GM18505 (cell line): ENCODE results near the gene HOMEZ.

Experiments
- ATAC-seq: cut with Tn5 transposase; IDR thresholded peaks from one replicate; pipeline ENCODE4 v1.9.1; 2021; ENCODE audit not compliant: unreplicated experiment
- POLR2A ChIP-seq: IDR thresholded peaks from 4 replicates; pipeline ENCODE4 v1.6.1; 2011; ENCODE audit warnings: borderline replicate concordance; ENCODE audit not compliant: insufficient read depth, insufficient read length; ENCODE audit errors: extremely low read depth

Gene HOMEZ

DNA sequence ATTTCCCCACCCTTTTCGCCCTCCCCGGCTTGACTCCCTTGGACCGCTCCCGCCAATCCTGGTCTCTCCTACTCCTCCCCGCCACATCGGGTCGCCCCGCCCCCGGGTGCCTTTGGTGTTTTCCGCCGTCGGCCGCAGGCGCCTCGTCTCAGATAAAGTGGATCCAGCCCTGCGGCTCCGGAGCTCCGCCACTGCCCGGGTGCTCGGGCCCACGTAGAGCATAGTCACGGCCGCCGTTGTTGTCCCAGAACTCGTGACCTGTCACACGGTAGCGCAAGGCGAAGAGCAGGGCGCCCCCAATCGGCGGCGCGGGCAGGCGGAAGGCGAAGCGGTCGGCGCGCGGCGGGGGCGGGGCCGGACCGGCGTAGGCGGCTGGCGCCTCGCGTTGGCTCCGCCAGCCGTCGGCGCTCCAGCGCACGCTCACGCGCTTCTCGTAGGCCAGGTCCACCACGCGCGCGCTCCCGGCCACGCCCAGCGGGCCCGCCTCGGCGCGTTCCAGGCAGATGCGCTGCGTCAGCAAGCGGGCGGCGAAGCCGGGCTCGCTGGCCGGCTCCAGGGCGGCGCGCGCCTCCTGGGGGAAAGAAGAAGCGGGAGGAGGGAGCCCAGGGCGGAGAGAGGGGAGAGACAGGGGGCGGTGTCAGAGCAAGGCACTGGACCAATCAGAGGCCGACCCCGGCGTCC, 15.5 kb upstream of the HOMEZ start:
- TF ChIP-seq POLR2A: peak; percentile 48
- ATAC-seq: peak; percentile 76

DNA sequence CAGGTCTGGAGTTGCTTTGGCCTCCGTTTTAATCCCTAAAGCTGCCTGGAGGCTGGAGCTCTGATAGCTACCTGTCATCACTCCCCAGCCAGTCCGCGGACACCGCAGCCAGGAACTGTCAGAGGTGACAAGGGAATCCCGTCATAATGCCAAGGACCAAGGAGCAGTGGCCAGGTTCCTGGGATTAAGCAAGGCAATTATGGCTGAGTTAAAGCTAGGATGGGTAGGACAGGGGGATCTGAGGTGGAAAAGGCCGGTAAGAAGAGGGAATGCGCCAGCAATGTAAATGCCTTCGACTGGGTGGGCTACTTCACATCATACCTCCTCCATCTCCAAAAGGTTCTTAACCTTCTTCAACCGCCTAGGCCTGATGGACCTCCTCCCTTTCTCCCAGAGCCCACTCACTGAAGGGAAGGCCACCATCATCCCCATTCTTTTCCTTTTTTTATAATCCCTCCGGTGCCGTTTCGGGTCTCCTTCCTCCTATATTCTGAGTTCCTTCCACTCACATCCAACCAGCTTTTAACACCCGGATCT, 14.8 kb upstream of the HOMEZ start:
- no peak for ATAC-seq
- TF ChIP-seq POLR2A: no peak

DNA sequence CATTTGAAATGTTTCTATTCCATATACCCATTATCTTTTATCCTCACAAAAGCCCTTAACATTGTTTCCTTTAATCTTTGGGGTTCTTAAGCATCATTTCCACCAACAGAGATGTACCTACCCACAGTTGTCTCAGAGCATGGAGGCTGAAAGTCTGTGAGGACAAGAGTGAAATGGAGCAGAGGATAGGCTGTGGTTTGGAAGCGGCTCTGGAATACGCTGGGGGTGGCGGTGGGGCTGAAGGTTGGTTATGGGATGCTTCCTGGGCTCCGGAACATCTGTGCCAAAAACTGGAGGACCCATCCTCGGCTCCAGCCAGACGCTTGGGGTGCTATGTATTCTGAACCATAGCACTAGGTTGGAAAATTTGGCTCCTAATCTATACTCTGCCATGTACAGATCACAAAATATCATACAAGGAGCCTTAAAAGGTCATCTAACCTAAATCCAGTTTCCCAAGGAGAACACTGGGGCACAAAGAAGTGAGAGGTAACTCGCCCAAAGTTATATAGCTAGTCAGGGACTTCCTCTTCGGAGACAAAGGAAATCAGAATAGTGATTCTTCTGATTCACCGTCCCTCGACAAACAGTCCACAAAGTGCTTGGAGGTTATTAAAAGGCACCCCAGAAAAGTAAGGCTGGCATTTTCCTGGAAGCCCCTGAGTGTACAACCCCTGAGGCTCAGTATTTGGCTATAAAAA, 14.2 kb upstream of the HOMEZ start:
- no peak for ATAC-seq
- TF ChIP-seq POLR2A: no peak

DNA sequence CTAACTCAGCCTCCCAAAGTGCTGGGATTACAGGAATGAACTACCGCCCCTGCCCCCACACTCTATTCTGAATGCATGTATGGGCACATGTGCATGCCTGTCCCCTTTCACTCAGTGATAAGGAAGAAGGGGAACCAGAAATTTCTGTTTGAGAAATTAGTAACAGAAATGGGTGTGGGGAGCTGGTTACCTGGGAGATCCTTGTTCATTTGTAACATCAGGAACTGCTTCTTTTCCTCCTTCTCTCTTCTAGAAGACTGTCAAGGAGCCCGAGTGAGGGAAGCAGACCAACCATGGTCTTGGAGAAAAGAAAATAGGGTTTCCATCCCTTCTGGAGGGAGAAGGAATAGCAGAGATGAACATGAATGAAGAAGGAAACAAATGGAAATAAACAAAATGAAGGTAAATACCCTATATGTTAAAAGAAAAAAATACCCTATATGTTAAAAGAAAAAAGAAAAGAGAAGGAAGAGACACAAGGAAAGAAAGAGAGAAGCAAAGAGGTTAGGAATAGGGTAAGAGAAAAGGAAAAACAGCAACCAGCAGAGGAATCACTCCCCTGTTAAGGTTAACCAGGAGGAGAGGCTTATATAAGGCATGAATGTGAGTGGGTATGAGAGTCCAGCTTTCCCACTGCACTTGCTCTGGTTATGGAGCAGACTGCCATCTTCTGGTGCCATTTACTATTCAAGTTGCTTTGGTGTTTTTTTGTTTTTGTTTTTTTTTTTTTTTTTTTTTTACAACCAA, 13.5 kb upstream of the HOMEZ start:
- no peak for TF ChIP-seq POLR2A
- no peak for ATAC-seq

DNA sequence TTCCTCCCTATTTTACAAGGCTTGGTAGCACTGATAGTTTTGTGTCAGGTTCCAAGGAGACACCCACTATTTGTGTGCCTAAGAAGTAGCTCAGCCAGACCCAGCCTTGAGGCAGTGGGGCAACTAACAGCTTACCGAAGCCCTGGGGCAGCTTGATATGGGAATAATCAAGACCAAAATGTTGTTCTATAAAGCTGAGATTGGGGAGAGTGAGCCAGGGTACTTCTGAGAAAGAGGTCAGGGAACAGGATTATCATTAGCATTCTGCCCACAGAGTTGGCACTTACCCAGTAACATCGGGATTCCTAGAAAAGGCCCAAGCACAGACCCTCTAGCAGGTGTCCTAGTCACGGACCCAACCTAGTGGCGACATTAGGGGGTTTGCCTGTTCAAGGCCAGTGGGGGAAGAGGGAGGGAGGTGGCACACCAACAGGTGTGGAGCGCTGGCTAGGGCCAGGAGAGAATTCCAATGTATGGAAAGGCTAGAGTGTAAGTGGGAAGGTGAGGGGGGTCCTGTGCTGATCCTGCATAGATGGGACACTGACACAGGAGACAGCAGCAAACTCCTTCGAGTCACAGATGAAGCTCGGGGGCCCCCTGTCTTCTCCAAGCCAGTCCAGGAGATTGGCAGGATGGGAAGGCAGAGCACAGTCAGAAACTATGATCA, 11.8 kb upstream of the HOMEZ start:
- no peak for ATAC-seq
- no peak for TF ChIP-seq POLR2A

DNA sequence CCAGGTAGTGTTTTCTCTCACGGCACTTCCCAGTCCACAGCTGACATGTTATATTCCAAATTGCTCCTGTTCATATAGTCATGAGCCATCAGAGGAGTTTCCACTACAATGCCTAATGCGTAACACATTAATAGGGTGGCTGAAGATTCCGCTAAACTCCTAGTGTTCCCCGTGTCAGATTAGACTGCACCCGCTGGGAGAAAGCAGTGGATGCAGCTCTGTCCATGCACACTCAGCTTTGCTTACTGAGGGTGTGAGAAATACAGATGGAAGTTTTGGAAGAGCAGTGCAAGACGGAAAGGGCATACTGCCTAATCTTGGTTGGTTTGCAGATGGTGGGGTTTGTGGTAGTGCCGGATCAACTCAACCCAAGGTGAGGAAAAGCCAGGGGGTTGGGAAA, 11.2 kb upstream of the HOMEZ start:
- no peak for ATAC-seq
- no peak for TF ChIP-seq POLR2A

DNA sequence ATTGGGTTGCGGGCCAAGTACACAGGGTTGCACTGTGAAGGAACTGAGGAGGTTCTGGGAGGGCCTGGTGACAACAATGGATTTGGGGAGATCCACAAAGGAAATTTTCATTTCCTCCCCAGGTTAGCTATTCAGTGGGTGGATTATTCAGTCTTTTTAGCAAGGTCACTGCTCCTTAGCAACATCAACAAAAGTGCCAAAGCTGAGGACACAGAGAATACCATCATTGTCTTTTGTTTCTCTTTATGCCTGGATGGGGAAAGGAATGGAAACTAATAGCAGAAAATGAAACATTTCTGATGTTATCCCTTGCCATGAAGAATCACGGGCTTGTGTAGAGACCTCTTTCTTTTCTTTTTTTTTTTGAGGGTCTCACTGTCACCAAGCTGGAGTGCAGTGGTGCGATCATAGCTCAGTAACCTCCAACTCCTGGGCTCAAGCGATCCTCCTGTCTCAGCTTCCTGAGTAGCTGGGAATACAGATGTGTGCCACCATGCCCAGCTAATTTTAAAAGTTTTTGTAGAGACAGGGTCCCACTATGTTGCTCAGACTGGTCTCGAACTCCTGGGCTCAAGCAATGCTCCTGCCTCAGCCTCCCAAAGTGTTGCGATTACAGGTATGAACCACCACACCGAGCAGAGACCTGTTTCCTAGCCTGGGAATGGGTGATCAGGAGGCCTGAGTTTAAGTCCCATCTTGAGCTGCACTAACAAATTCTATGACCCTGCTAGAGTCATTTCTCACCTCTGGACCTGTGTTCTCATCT, 10.3 kb upstream of the HOMEZ start:
- no peak for TF ChIP-seq POLR2A
- no peak for ATAC-seq

DNA sequence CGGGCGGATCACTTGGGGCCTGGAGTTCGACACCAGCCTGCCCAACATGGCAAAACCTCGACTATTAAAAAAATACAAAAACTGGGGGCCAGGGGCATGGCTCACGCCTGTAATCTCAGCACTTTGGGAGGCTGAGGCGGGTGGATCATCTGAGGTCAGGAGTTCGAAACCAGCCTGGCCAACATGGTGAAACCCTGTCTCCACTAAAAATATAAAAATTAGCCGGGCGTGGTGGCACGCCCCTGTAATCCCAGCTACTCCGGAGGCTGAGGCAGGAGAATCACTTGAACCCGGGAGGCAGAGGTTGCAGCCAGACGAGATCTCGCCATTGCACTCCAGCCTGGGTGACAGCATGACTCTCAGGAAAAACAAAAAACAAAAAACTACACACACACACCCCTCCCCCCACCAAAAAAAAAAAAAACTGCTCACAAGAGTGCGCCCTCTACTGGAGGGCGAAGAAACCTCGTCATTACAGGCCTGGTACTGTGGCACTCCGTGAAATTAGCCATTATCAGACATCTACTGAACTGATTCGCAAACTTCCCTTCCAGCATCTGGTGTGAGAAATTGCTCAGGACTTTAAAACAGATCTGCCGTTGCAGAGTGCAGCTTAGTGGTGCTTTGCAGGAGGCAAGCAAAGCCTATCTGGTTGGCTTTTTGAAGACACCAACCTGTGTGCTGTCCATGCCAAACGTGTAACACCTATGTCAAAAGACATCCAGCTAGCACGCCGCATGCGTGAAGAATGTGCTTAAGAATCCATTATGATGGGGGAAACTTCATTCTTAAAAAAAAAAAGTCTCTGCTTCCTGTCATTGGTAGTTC, 9.0 kb upstream of the HOMEZ start:
- TF ChIP-seq POLR2A: no peak

DNA sequence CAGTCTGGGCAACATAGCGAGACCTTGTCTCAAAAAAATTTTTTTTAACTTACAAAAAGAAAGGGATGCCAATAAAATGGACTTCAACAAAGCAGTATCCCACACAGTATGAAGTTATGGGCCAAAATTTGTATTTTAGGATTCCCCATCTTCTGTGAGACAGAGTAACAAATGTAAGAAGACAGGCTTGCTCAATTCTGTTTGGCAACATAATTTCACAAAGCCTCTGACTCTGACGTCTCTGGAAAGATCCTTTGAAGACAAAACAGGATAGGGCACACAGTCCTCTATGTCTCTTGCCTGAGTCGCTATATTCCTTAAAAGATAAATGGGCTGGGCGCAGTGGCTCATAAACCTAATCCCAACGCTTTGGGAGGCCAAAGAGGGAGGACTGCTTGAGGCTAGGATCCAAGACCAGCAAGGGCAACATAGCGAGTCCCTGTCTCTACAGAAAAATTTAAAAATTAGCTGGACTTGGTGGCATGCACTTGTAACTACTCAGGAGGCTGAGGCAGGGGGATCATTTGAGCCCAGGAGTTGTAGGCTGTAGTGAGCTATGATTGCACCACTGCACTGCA, 1.1 kb upstream of the HOMEZ start:
- TF ChIP-seq POLR2A: no peak

More for the DNA sequence above, 9.0 kb upstream of the HOMEZ start:
- no peak for ATAC-seq

DNA sequence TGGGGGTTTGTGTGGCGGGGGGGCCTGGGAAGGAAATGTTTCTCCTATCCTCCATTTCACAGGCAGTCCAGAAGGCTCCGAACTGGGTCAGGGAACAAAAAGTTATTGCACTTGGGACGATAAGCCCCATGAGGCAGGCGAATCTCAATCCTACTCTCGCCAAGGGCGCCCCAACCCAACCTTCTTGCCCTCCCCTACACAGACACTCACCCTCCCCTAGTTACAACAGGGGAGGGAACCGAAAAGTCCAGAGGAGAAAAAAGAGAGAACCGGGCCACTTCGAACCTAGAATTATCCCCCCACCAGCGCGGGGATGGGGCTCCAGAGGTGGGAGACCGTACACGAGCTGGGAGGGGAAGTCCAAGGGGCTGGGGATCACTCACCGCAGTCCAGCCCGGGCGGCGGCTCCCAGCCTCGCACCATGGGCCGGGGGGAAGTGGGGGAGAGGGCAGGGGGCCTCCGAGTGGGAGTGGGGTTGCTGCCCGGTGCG, 357 bp downstream of the HOMEZ start:
- TF ChIP-seq POLR2A: no peak
- peak; percentile 29 for ATAC-seq

More for the DNA sequence above, 1.1 kb upstream of the HOMEZ start:
- ATAC-seq: no peak
